Muscle of leg (tissue), 11 donors: ENCODE results near the gene MPP2. TPM values are rescaled to one million over a fixed set of nuclear protein-coding genes. Genes with fewer than 3 reads are reported as not detected.
A peak's percentile ranks its signal among the peaks of the same experiment; 100 is the strongest.
"Not testable (repeated sequence)": the region's sequence is repeated elsewhere in the genome, so short reads cannot be mapped to it uniquely, and the experiment has no call there.

Experiments
- DNase-seq: peaks from one replicate; pipeline ENCODE4 v3.0.0; 2013
- H3K27ac ChIP-seq: one replicate; pipeline ENCODE4 v1.5.1; 2013; ENCODE audit warnings: mild to moderate bottlenecking, low read length, control low read depth
- H3K27me3 ChIP-seq: one replicate; pipeline ENCODE4 v1.6.1; 2013; ENCODE audit warnings: low read length; ENCODE audit not compliant: control insufficient read depth, insufficient read depth
- H3K36me3 ChIP-seq: one replicate; pipeline ENCODE4 v1.6.1; 2013; ENCODE audit warnings: low read length; ENCODE audit not compliant: control insufficient read depth, insufficient read depth
- H3K4me1 ChIP-seq: one replicate; pipeline ENCODE4 v1.6.1; 2013; ENCODE audit warnings: low read length; ENCODE audit not compliant: control insufficient read depth, insufficient read depth
- H3K4me3 ChIP-seq: one replicate; pipeline ENCODE4 v1.5.1; 2013; ENCODE audit warnings: low read length, control low read depth
- H3K9me3 ChIP-seq: replicated peaks from 2 replicates; pipeline ENCODE4 v1.6.1; 2013; ENCODE audit warnings: low read depth, low read length; ENCODE audit not compliant: control insufficient read depth
- WGBS: methylation state at CpG from one replicate; pipeline ENCODE4 v1.1.5; 2013; ENCODE audit warnings: missing lambda C conversion rate; ENCODE audit not compliant: insufficient coverage; 5-methylcytosine and 5-hydroxymethylcytosine counted together
- polyA plus RNA-seq, 8 donors: library from polyadenylated mRNA; unstranded; fragments of 120-200 nt; gene quantifications; one replicate each; pipeline versions ENCODE4 v1.2.1 to v1.2.3, GENCODE V29; 2013; ENCODE audit warnings: inconsistent platforms in 1 of 8, low replicate concordance in 1 of 8; ENCODE audit not compliant: insufficient read length in 8 of 8, insufficient read depth in 1 of 8
- total RNA-seq: library from RNA; stranded (reverse); fragments of 120-200 nt; gene quantifications from one replicate; pipeline ENCODE4 v1.2.4, GENCODE V29; 2013

The MPP2 gene
- total and polyA plus RNA-seq, 9 donors: 1.5 to 5.6 (median 3.8) TPM

DNA sequence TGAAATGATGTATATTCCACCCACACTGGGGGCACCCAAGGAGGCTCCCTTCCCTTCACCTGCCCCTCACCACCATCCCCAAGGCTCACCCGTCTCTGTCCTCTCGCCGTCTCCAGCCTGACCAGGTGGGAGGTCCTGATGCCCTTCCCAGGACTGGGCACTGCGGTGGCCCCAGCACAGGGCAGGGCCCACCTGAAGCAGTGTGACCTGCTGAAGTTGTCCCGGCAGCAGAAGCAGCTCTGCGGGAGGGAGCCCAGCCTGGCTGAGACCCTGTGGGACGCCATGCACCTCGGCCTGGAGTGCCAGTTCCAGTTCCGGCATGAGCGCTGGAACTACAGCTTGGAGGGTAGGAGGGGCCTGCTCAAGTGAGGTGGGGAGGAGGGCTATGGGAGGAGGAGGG lies 25.0 kb upstream of the MPP2 start:
- H3K27me3 ChIP-seq: peaks cover 21% of the 10 kb centered on the region
- WGBS: 74% methylated on average over 9 of the region's 10 CpGs

DNA sequence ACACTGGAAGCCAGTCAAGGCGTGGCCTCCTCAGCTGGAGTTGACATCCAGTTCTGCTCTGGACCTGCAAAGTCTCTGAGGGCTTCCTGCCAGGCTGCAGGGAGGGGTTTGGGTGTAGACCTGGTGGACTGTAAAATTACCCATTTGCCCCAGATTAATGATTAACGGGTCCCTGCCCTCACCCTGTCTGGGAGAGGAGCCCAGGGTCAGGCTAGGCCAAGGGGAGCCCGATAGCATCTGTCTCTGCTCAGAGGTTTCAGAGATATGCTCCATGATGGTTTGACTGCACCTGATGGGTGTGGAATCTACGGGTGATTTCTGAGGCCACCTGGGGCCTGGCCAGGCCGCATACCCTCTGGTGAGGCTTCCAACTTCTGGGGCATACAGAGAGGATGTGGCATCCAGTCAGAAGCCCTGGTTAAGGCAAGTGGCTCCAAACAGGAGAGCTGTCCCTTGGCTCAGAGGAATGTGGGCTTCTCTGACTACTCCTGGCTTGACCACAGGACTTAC lies 23.8 kb upstream of the MPP2 start:
- Histone ChIP-seq H3K27me3 (peaks cover 29% of the 10 kb centered on the region), H3K36me3 (no peaks in the 10 kb centered on the region)

More for the DNA sequence above, 25.0 kb upstream of the MPP2 start:
- H3K4me3 ChIP-seq: no peak overlapping the region
- H3K36me3 ChIP-seq: no peaks in the 10 kb centered on the region
- no peak for DNase-seq
- H3K27ac ChIP-seq: no peak overlapping the region
- H3K4me1 ChIP-seq: peaks cover 12% of the 10 kb centered on the region
- no peaks in the 10 kb centered on the region for H3K9me3 ChIP-seq

DNA sequence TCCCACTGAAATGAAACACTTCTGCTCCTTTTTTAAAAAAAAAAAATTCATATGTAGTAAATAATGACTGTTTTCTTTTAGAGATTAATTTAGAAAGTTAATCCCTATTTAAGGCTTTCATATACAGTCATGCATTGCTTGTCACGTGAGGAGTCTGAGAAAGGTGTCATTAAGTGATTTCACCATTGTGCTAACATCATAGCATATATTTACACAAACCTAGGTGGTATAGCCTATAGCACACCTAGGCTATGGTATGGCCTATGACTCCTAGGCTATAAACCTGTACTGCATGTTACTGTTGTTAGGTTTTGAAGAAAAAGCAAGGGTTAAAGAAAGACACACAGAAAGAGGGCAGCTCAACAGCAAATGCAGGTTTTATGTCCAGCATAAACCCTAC lies 21.3 kb upstream of the MPP2 start:
- DNase-seq: no peak
- Histone ChIP-seq H3K36me3 (no peaks in the 10 kb centered on the region), H3K9me3 (no peaks in the 10 kb centered on the region), H3K4me3 (no peak overlapping the region), H3K27ac (no peak overlapping the region), H3K27me3 (peaks cover 52% of the 10 kb centered on the region), H3K4me1 (peaks cover 12% of the 10 kb centered on the region)
- no CpG with 5 or more reads among the region's 1 CpG for WGBS

More for the DNA sequence above, 23.8 kb upstream of the MPP2 start:
- Histone ChIP-seq H3K27ac (no peak overlapping the region), H3K9me3 (no peaks in the 10 kb centered on the region), H3K4me1 (peaks cover 18% of the 10 kb centered on the region), H3K4me3 (no peak overlapping the region)
- DNase-seq: no peak
- 65% methylated on average over 4 of the region's 5 CpGs for WGBS

DNA sequence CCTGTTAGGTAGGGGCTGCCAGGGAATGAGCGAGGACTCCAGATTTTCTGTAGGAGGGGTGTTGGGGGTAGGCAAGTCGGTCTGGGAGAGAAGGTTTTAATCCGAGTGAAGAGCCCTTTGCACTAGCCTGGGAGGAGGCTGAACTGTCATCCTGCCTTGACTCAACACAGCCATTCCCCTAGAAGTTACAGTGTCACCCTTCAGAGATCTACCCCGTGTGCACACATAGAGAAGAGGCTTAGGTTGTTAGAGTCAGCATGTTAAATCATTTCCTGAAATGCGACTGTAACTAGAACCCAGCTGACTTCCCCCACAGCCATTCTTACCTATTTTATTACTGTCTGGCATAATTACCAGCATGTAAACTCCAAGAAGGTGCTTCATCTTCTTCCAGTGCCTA lies 20.6 kb upstream of the MPP2 start:
- Histone ChIP-seq H3K27me3 (peaks cover 55% of the 10 kb centered on the region), H3K4me1 (peaks cover 12% of the 10 kb centered on the region)
- DNase-seq, H3K27ac ChIP-seq, H3K4me3 ChIP-seq, H3K9me3 ChIP-seq, H3K36me3 ChIP-seq: not testable (repeated sequence)
- WGBS: no CpG with 5 or more reads among the region's 5 CpGs

DNA sequence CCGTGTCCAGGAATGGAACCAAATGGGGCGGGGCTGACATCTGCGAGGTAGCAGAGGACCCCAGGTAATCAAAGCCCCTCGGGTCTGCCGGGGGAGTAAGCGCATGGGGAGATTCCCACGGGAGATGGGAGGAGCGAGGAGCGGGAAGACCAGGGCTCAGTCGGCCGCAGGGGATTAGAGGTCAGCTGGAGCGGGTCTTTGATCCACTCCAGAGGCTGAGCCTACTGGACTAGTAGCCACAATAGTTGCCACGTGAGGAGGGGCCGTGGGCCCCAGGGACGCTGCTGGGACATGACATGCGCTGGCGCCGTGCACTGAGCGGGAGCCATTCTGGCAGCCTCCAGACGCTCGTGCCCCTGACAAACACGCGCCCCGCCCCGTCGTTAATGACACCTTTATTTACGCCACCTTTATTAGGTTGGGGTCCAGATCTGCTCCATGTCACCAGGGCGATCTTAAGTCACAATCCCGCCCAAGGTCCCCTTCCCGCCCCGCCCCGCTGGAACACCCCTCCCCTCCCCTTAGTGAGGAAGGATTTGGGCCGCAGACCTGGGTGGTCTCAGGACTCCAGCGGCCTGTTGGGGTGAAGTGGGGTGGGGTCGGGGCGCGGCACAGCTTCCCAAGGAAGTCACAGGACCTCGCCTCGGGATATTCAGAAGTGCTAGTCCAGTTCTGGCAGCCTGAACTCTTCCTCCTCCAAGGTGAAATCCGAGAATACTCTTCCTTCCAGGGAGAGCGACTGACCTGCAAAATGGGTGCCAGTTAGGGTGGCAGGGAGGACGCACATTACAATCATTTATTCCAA lies 19.9 kb upstream of the MPP2 start:
- no peak overlapping the region for H3K4me3 ChIP-seq
- H3K4me1 ChIP-seq: peaks cover 12% of the 10 kb centered on the region
- DNase-seq: peak; percentile 32
- whole genome bisulfite sequencing: under 1% methylated on average over 27 of the region's 42 CpGs
- H3K27ac ChIP-seq: no peak overlapping the region
- no peaks in the 10 kb centered on the region for H3K9me3 ChIP-seq
- peaks cover 55% of the 10 kb centered on the region for H3K27me3 ChIP-seq
- no peaks in the 10 kb centered on the region for H3K36me3 ChIP-seq

DNA sequence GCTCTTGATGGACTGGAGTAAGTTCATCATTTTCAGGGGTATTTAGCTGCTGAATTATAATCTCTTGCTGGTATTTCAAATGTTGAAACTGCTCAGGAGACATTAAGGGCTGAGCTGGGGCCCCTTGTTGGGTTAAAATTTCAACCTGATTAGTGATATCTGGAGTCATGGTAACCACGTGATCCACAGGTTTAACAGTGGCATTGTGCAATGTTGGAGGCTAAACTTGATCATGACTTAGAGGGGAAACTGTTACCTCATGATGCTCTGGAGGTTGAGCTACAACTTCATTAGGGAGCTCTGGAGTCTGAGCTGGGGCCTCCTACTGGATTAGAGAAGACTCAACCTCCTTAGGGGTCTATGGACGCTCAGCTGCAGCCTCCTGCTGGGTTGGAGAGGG lies 17.2 kb upstream of the MPP2 start:
- H3K4me3 ChIP-seq: no peak overlapping the region
- peaks cover 55% of the 10 kb centered on the region for H3K27me3 ChIP-seq
- no peaks in the 10 kb centered on the region for H3K9me3 ChIP-seq
- H3K4me1 ChIP-seq: peaks cover 12% of the 10 kb centered on the region
- H3K27ac ChIP-seq: no peak overlapping the region
- 40% methylated on average over 1 of the region's 2 CpGs for WGBS
- no peaks in the 10 kb centered on the region for H3K36me3 ChIP-seq
- DNase-seq: no peak

DNA sequence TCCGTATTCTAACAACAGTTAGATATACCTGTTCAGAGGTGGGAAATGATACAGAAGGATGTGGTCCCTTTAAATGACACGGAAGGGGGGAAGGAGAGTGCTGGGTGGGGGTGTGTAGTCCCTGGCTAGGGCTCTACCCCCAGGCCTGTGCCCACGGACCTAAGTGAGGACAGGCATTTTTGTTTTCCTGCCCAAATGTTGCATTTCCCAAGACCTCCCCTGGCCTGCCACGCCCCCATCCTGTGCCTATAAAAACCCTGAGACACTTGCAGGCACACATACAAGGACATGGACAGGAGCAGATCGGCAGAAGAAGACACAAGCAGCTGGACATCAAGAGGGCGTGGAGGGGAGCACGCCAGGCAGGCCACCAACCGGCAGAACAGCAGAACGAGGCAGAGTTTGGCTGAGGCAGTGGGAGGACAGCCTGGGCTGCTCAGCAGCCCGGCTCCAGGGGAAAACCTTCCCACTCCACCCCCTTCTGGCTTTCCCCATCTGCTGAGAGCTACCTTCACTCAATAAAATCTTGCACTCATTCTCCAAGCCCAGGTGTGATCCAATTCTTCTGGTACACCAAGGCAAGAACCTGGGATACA lies 13.3 kb upstream of the MPP2 start:
- H3K36me3 ChIP-seq: no peaks in the 10 kb centered on the region
- H3K27ac ChIP-seq: no peak overlapping the region
- no peak overlapping the region for H3K4me3 ChIP-seq
- WGBS: 60% methylated on average over 8 of the region's 10 CpGs
- peaks cover 54% of the 10 kb centered on the region for H3K27me3 ChIP-seq
- H3K9me3 ChIP-seq: no peaks in the 10 kb centered on the region
- no peak for DNase-seq
- peaks cover 4% of the 10 kb centered on the region for H3K4me1 ChIP-seq

DNA sequence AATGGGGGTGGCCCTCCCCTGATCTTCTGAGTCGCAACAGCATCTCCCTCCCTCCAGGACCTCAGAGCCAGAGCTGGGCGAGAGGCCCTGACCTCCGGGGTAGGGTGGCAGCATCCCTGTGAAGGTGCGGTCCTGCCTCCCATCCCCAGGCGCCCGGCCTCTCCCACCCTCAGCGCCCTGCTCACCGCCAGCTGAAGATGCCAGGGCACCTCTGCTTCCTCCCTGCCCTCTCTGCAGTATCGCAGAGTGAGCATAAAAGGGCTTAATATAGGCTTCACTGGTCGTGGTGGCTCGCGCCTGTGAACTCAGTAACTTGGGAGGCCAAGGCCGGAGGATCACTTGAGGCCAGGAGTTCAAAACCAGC lies 10.7 kb upstream of the MPP2 start:
- Histone ChIP-seq H3K4me1 (peaks cover 4% of the 10 kb centered on the region), H3K27me3 (peaks cover 38% of the 10 kb centered on the region), H3K27ac (no peak overlapping the region), H3K36me3 (no peaks in the 10 kb centered on the region), H3K9me3 (no peaks in the 10 kb centered on the region), H3K4me3 (peak overlapping the region; percentile 30)
- no peak for DNase-seq
- WGBS: 63% methylated on average over 11 of the region's 13 CpGs

DNA sequence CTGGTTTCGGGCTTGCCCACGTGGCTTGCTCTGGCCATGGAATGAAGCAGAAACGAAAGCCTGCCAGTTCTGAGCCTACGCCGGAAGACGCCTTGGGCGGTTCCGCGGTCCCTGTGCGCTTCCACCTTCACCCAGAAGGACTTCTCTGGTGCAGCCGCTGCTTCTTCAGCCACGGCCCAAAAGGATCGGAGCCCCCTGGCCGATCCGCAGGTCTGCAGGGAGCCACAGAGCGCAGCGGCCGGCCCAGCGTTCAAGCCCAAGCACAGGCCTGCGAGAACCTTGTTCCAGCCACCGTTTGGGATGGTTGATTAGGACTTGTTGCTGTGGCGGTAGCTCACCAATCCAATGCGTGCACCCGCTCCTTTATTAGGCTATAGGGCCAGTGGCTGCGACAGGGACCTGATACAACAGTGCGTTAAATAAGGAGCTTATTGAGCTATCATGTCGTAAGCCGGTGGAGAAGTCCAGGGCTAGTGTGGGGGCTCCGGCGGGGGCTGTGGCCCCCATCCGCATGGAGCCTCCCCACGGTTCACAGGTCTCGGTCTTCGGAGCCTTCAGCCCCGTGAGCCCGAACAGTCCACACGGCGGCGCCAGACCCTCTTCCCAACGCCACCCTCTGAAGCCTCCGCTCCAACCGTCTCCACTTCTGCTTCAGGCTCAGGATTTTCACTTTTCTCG lies 10.2 kb upstream of the MPP2 start:
- Histone ChIP-seq H3K36me3 (no peaks in the 10 kb centered on the region), H3K4me1 (peaks cover 4% of the 10 kb centered on the region), H3K9me3 (no peaks in the 10 kb centered on the region), H3K27me3 (peaks cover 38% of the 10 kb centered on the region), H3K27ac (no peak overlapping the region), H3K4me3 (peak overlapping the region; percentile 30)
- WGBS: 12% methylated on average over 43 of the region's 43 CpGs
- no peak for DNase-seq

DNA sequence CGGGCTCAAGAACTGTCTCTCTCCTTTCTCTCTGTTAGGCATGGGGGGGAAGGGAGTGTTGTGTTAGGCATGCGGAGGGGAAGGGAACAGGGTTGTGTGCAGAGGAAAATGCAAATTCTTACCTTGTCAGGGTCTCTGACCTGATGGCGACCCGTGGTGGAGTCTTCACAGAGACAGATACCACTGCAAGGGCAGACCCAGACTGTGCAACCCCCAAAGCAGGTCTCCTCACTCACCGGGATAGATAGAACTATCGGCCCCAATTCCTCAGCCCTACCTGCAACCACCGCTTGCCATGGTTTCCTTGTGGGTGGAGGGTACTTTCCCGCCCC lies 9.6 kb upstream of the MPP2 start:
- no peak for DNase-seq
- Histone ChIP-seq H3K27ac (no peak overlapping the region), H3K9me3 (no peaks in the 10 kb centered on the region), H3K4me1 (peaks cover 4% of the 10 kb centered on the region), H3K36me3 (no peaks in the 10 kb centered on the region), H3K27me3 (peaks cover 42% of the 10 kb centered on the region), H3K4me3 (no peak overlapping the region)
- 44% methylated on average over 3 of the region's 8 CpGs for WGBS
